Measurements from ENCODE around the gene PLAGL2. TPM values are rescaled to one million over a fixed set of nuclear protein-coding genes. Genes with fewer than 3 reads are reported as not detected.

Gene PLAGL2
- total and polyA plus RNA-seq, 4 donors: 4.6 to 15.8 (median 12.9) TPM

GRCh38 chr20:32142991-32143390 is 64.6 kb downstream of the PLAGL2 start:
- peaks cover 38 to 63% (median 53%) of the 10 kb centered on the region in 4 donors for H3K36me3 ChIP-seq (ENCODE audit: control insufficient read depth in 4 of 4, insufficient read depth in 4 of 4, low read length in 4 of 4)
- no peak overlapping the region for H3K27ac ChIP-seq (ENCODE audit: low read depth in 1 of 2, low read length in 1 of 2)
- DNase-seq: no peak
- H3K4me3 ChIP-seq: no peak overlapping the region
- H3K27me3 ChIP-seq (ENCODE audit: control insufficient read depth in 3 of 3, insufficient read depth in 3 of 3, low read length in 2 of 3): no peaks in the 10 kb centered on the region
- 96 to 97% methylated on average over 13 to 15 of the region's 15 CpGs for WGBS, 2 donors
- no peak for TF ChIP-seq CTCF (IDR thresholded peaks at IDR 0.05; ENCODE audit: control extremely low read depth, extremely low read depth)
- H3K9ac ChIP-seq (ENCODE audit: insufficient read depth in 1 of 2, low read length in 2 of 2): no peak overlapping the region
- ATAC-seq (ENCODE audit: insufficient read depth, low FRiP score): no peak
- no peaks in the 10 kb centered on the region for H3K4me1 ChIP-seq (ENCODE audit: control insufficient read depth in 5 of 5, insufficient read depth in 5 of 5, low read length in 5 of 5)
- no peaks in the 10 kb centered on the region for H3K9me3 ChIP-seq (ENCODE audit: control insufficient read depth in 4 of 4, insufficient read depth in 3 of 4, low read length in 3 of 4)

Other genes starting within 250 kb of the PLAGL2 start
- gene XKR7, start 239.6 kb downstream of the PLAGL2 start, total RNA-seq: under 1 TPM; 0.03 to 0.12 TPM
- under 1 TPM; 0.02 to 0.08 TPM for gene XKR7, start 239.6 kb downstream of the PLAGL2 start, polyA plus RNA-seq
- gene CCM2L, start 197.3 kb downstream of the PLAGL2 start, total RNA-seq: 10 to 100 TPM; 12.5 to 12.8 TPM
- 10 to 100 TPM in 1 of 2 donors, 1 to 10 TPM in 1; 6.6 to 10.8 TPM for gene CCM2L, start 197.3 kb downstream of the PLAGL2 start, polyA plus RNA-seq
- gene HCK, start 155.5 kb downstream of the PLAGL2 start, total RNA-seq: 10 to 100 TPM; 28.1 to 94.3 TPM
- 100 to 1,000 TPM in 1 of 2 donors, 10 to 100 TPM in 1; 18.5 to 304 TPM for gene HCK, start 155.5 kb downstream of the PLAGL2 start, polyA plus RNA-seq
- 10 to 100 TPM; 35.8 to 46.6 TPM for gene TM9SF4, start 98.0 kb downstream of the PLAGL2 start, total RNA-seq
- gene TM9SF4, start 98.0 kb downstream of the PLAGL2 start, polyA plus RNA-seq: 10 to 100 TPM; 18.4 to 41.2 TPM
- 10 to 100 TPM; 23.1 to 37.1 TPM for gene POFUT1, start 137 bp upstream of the PLAGL2 start, total RNA-seq
- gene POFUT1, start 137 bp upstream of the PLAGL2 start, polyA plus RNA-seq: 10 to 100 TPM in 1 of 2 donors, 1 to 10 TPM in 1; 9.0 to 20.3 TPM
- 10 to 100 TPM; 30.6 to 35.3 TPM for gene KIF3B, start 69.9 kb upstream of the PLAGL2 start, total RNA-seq
- 10 to 100 TPM in 1 of 2 donors, 1 to 10 TPM in 1; 8.5 to 15.9 TPM for gene KIF3B, start 69.9 kb upstream of the PLAGL2 start, polyA plus RNA-seq
- 10 to 100 TPM; 61.8 to 96.4 TPM for gene ASXL1, start 150.6 kb upstream of the PLAGL2 start, total RNA-seq
- gene ASXL1, start 150.6 kb upstream of the PLAGL2 start, polyA plus RNA-seq: 10 to 100 TPM; 24.2 to 27.0 TPM